T-helper 1 cell treated with Interleukin-12 subunit alpha and Interleukin-12 subunit beta and Interleukin-4 antibody, amounts not matched to agents 30 ng/mL and 1 ng/mL, for 36 hours (primary cell): ENCODE measurements around the gene TSPAN5. TPM values are rescaled to one million over a fixed set of nuclear protein-coding genes. Genes with fewer than 3 reads are reported as not detected.

Experiments used
- intact Hi-C: fragments of 100-400 bp; cut with micrococcal nuclease; formaldehyde crosslinking; loops from one replicate; pipeline ENCODE4 v1.15.1; 2024
- total RNA-seq: library from RNA; stranded (reverse); gene quantifications from 2 replicates; pipeline ENCODE4 v1.2.3, GENCODE V29; 2022

Gene TSPAN5
- total RNA-seq, 1 donor from 2014 or later: 36.3 TPM

DNA sequence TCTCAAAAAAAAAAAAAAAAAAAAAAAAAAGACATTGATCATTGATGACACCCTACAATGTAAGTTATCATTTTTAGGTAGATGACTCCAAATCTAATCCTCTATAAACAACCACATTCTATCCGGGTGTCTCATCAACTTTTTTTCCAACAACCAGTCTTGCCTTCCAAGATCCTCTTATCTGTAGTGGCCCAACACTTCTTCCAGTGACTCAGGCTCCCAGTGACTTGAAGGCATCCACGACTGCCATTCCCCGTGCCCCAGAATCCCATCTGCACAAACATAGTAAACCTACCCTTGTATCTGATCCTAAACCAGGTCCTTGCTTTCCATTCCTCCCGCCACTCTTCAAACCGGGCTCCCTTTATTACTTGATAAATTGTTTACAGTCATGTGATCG, 15.6 kb upstream of the TSPAN5 start:
- intact Hi-C loops: no loop called here

DNA sequence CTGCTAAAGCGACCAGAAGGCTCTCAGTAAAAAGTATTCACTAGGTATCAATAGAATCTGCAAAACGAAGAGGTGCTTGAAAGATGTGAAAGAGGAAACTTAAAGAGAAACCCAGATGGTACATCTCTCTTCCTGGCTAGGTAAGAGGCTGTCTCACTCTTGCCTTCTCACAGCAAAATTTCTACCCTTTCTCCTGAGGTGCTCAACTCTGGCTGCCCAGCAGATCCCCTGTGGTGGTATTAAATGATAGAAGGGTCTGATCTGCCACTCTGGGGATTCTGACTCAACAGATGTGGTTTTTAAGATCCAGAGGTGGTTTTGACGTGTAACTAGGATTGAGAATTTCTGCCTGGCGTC, 14.9 kb upstream of the TSPAN5 start:
- intact Hi-C loops: no loop called here

DNA sequence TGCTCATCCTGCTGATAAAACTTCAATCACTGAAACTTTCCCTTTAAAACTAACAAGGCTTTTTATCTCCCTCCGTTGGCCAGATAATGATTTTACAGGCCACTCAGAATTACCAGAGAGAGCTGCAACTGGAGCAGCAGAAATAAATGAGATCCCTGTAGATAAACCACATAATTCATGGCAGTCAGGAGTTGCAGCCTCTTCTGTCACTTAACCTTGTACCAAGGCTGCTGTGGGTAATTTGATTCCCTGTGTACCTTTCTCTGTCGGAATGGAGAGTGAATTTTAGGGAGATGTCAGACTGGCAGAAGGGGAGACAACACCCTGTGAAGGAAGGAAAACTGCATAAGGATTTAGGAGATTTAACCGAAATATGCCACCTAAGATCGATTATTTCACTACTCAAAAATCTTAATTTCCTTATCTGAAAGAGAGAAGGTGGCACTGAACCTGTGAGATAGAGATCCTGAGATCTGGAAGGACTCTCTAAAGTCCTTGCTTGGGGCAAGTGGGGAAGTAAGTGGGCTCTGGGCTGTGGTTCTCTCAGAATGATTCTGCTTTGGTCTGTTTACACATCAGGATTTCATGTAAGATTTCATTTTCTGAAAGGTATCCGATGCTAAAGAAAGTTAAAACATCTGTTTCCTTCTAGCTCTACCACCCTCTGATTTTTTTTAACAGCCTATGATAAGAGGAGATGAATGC, 14.3 kb upstream of the TSPAN5 start:
- intact Hi-C loops: no loop called here

DNA sequence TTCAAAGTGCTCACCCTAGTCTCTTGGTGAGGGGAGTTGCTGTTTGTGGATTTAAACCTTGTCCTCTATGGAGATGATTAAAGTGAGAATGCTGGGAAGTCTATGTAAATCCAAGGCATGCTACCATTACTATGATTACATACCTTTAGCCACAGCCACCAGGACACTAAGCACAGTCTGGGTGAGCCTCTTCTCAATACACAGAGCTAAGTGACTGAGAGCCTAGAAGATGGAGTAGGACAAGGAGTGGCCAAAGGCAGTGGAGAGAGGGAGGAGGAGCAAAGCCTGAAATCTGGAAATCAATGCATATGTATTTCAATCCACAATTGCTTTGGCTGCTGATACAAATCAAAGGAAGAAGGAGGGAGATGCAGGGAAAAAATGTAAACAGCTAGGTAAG, 12.7 kb upstream of the TSPAN5 start:
- intact Hi-C loops: no loop called here

DNA sequence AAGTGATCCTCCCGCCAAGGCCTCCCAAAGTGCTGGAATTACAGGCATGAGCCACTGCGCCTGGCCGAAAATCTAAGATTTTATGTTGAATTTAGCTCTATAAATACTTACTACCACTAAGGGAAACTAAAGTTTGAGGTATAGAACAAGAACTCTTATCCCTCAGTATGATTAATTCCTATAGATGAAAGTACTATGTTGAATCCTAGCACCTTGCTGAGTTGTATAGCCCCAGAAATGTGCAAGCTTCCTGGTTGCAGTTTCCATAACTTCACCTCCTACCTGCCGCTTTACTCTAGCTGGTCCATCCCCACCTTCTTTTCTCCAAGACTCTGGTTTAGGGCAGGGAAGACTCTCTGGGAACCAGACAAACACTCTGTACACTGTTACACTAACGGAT, 11.8 kb upstream of the TSPAN5 start:
- intact Hi-C loops: no loop called here

DNA sequence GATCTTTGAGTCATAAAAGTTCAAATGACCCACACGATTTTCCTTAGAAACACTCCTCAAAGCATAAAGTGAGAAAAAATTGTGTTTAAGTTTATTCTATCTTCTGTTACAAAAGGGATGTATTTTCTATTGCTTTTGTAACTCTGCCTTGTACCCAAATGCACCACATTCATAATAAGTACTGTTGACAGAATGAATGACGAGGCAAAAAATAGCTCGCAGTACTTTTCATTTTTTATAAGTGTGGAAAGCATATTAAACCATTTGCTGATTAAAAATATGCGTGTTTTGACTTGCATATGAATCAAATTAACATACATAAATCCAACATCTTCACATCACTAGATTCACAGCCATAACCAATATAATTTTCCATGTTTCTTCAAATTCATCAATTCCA, 11.2 kb upstream of the TSPAN5 start:
- intact Hi-C loops: loop anchor here (10.0 kb wide), 1 partner anchor 1425 kb away; no protein-coding TSS in a partner anchor

DNA sequence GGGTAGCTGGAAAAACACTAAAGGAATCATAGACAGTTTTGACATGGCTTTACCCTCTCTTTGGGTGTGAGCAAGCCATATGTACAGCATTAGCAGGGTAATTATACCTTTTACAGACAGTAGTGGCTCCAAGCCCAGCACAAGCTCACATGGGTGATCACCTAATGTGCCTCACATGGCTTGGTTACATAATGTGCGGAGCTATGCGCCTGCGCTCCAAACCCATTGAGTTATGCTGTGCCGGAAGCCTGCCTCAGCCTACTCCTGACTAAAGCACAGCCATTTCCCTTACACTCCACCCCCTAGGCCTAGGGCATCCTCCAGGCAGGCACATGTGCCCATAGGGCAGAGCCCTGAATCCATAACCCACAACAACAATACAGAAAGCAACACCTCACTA, 6.5 kb upstream of the TSPAN5 start:
- intact Hi-C loops: loop anchor here (5.0 to 10.0 kb wide), 3 partner anchors 842 to 1430 kb away; partner anchors contain the start of gene DAPP1

DNA sequence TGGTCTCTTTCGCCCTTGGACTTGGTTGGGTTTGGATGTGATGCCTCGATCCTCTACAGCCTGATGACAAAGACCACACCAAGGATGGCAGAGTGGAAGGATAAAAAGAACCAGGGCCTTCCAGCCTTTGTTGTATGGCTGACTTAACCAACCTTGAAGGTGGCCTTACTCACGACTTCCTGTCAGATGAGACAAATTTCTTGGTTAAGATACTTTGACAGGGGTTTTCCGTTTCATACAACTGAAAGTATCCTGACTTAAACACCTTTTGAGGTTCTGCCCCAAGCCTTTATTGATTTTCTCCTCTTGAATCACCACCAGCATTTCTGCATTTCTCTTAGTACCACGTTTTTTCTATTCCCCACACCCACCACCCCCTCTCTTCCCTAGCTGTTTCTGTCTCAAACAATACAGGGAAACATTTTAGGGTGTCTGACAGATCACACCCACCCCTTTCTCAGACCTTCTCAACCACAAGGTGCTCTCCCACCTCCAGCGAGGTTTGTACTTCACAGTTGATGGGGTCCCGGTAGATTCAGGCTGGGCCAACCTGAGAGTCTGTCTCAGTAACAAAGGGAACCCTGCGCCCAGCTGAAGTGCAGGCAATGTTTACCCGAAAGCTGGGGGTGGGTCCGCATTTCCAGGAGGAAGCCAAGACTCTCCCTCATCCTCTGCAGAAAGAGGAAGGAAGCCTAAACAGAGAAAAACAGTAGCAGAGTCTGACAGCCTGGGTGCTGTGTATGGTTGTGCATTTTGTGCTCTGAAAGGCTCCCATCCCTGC, 5.0 kb upstream of the TSPAN5 start:
- intact Hi-C loops: loop anchor here (1.0 to 10.0 kb wide), 18 partner anchors 24 to 1431 kb away; partner anchors contain the start of genes DAPP1, EIF4E, METAP1 and RAP1GDS1

DNA sequence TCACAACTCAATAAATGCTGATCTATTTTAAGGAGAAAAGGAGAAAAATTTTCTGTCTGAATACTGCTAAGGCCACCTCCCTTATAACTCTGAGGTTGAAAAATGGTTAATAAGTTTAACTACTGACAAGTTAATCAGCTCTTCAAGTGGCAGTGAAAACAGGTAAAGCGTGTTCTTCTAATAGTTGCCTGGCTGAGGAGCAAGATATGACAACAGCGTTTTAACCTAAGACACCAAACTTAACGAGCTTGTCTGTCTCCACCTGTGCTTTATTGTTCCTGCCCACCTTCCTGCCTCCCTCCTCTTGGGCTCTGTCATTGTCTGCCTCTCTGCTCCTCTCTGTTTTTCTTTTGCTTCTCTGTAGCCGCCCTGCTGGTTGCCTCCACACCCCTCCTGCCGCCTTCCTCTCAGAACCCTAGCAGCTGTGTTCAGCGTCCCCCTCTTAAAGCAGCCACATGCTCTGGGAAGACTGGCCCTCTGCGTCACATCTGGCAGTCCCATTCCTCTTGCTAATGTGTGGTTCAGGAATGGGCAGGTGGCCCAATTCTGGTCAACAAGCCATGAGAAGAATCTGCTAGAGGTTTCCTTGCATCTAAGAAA, 4.3 kb upstream of the TSPAN5 start:
- intact Hi-C loops: loop anchor here (1.0 to 10.0 kb wide), 18 partner anchors 23 to 1432 kb away; partner anchors contain the start of genes DAPP1, EIF4E, METAP1 and RAP1GDS1

DNA sequence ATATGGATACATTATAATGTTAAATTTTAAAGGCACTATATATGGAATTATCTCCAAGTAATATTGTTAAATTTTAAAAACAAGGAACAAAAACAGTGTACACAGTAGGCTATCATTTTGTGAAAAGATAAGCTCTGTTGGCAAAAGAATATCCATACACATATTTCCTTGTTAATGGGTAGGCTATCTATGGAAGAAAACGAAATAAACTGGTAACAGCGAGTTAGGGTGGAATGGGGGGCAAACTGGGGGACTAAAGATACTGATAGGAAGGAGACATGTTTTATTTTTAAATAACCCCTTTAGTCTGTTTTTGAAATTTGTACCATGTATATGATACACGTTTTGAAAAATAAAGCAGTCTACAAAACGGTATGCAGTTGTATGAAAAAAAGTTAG, 3.6 kb upstream of the TSPAN5 start:
- intact Hi-C loops: loop anchor here (2.0 to 10.0 kb wide), 5 partner anchors 167 to 1433 kb away; partner anchors contain the start of gene DAPP1

DNA sequence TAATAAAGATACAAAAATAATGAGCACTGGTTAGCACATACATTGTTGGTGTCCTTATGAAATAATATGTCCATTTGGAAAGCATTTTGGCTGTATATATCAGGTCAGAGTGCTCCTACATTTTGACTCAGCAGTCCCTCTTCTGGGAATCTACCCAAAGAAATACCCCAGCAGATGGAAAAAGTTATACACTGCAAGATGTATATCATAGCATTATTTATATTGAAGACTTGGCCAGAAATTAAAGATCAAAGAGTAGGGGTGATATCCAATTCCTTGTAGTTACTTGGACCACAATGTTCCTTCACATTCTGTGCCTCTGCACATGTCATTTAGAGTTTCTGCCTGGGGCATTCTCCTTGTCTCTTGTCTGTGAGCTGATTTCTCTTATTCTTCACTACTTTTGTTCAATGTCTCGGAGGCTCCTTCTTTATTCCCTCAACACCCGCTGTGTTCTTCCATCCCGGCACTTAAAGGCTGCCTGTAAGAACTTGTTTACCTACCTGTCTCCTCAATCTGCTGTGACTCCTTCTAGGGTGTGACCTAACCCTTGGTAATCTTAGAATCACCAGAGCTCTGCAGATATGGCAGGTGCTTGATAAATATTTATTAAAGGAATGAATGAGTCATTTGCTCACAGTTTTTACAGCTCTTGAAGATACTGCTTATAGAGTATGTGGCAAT, 3.1 kb upstream of the TSPAN5 start:
- intact Hi-C loops: loop anchor here (2.0 to 10.0 kb wide), 5 partner anchors 167 to 1433 kb away; partner anchors contain the start of gene DAPP1

DNA sequence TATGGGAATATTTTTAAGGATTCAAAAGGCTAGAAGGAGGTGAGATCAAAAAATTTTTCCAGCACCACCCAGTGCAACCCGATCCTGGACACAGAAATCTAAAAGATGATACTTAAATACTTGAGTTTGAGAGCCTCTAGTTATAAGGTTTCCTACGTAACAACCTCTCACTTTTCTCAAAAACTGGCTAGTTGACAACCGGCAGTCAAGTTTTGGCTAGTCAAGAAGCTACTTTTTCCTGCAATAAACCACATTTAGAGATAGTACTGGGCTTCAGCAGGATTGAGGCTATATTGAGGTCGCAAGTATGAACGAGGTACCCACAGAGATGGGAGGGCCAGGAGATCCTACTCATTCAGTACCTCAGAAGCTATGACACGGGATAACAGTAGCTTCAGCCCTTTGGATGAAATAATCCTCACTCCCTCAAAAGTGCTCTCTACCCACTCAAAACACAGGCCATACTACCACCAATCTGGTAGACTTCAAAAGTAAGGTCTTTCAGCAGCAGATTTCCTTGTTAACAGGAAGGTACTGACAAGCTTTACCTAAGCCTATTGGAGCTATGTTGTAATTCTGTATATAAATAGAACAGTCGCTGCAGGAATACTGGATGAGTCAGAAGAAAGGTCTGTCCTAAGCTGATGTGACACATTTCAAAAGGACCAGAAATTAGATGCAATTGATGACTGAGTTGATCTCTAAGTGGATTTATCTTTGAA, 1.5 kb upstream of the TSPAN5 start:
- intact Hi-C loops: loop anchor here (5.0 to 10.0 kb wide), 3 partner anchors 847 to 1435 kb away; partner anchors contain the start of gene DAPP1

DNA sequence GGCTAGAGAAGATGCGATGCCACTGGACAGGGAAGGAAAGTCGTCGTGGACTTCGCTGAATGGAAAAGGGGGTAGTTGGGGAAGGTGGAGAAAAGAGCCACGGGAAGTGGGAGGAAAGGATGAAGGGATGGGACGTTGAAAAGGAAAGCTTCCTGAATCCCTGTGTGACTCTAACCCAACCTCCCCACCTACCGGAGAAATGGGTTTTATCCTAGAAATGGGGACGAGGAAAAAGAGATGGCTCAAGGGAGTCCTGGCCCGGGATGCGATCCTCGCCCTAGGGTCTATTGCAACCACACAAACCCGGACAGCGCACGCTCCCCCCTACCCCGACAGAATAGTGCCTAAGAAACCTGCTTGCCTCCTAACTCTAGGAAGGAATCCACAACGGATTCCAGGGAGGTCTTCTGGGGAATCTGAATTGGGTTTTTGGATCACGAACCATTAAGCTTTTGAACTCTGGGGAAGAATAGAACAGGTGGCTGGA, 738 bp upstream of the TSPAN5 start:
- intact Hi-C loops: no loop called here

DNA sequence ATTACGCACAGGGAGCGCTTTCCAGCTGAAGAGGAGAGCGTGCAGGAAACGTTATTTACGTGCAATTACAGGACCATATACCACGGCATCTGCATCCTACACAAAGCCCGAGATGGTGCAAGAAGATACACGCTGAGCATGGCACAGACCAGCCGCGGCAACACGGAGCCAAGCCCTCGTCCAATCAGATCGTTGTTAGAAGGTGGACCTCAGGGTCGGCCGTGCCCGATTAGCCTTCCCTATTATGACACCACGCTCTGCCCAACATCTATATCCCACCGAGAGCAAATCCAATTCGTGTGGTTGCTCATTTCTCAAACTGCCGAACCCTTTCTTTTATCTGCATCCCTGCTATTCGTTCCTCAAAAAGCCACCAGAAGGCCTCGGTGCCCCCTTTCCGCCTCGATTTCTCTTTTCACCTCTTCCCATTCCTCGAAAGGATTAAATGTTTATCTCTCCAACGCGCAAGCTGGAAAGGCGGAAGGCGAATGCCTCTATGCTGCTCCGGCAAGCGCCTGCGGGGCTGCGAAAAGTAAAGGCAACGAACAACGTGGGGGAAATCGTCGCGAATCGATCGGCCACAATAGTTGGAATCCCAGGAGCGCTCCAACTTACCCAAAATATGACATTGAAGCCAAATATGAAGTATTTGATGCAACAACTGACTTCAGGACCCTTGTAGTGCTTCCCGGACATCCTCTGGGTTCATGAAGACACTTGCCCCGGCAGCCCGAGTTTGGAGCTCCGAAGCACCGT, 702 bp downstream of the TSPAN5 start:
- intact Hi-C loops: loop anchor here (1.0 kb wide), 9 partner anchors 18 to 431 kb away; partner anchors contain the start of genes ADH5, EIF4E and METAP1

DNA sequence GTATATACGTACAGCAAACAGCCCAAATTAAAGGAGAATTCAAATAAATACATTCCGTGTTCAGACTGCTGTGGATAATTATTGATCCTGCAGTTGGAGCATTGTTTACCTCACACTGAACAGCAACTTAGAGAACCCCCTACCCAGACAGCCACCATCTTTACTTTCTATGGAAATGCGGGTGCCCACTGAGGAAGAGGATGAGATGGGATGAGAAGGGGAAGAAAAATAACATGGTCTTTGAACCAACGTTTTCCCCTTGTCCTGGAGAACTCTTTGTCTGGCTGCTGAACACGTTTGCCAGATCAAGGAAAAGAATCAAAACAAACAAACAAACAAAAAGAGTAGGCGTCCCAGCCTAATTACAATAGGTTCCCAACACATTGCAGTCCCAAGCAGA, 1.5 kb downstream of the TSPAN5 start:
- intact Hi-C loops: loop anchor here (1.0 kb wide), 2 partner anchors 18 to 267 kb away; no protein-coding TSS in a partner anchor

DNA sequence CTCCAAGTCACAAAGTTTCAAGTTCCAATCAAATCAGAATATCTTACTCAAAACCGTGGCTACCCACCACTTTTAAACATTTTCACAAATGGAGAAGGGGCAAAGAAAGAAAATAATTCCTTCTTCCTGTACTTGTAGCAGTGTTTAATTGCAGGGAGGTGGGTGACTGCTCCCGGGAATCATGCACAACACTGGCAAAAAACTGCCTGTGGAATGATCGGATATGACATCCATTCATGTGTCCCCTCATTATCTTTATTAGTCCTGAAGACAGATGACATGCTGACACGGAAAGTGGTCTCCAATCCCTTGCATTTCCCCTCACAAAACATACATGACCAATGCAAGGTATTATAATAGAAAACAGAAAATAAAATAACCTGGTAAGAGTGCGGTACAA, 2.0 kb downstream of the TSPAN5 start:
- intact Hi-C loops: no loop called here

DNA sequence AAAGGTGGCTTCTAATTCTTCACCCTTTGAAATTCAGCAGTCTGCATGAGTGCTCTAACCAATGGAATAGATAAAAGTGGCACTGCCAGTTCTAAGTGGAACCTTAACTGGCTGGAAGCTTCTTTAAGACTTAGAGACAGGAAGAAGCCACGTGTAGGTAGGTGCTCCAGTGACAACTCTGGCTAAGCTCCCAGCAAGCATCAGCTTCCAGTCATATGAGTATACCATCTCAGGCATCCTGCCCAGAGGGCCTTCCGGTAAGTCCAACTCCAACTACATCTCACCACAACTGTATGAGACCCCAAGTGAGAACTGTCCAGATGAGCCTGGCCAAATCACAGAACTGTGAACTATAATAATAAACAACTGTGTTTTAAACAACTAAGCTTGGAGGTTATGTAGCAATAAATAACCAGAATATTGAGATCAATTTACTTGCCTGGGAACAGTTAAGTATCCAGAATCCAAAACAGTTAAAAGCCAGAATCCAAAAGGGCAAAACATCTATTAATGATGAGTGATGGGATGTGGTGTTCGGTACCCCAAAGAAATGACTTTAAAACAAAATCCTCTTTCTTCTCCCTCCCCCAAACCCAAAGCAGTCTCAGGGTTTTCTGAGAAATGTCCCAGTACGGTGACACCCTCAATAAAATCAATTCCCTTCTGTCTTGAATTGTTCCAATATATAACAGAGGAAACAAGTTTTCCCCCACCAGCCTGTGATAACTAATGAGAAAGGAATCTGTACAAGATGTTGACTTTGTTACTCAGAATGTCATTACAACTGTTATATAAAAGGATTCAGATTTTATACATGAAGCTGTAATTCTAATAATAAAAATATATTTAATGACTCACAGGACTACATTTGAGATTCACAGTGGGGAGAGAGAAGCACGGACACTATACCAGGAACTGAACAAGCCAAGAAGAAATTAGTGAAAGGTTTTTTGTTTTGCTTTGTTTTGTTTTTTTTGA, 4.2 kb downstream of the TSPAN5 start:
- intact Hi-C loops: no loop called here

DNA sequence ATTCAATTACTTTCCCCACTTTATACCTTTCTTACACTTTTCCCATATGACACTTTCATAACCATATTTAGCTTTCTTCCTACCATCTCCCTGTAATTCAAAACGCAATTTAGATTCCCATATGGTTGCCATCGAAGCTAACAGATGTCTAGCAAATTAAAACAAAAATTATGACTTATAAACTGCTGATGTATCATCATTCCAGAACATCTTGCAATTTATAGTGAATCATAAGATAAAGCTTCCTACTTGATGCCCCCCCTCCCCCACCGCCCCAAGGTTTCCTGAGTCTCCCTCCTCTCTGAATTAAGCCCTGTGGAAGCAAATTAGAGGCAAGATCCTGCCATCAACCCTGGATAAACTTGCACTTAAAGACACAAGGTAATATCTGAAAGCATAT, 5.4 kb downstream of the TSPAN5 start:
- intact Hi-C loops: no loop called here
